ENCODE measurements around the gene FKBP5. TPM values are rescaled to one million over a fixed set of nuclear protein-coding genes. Genes with fewer than 3 reads are reported as not detected.
"Not testable (repeated sequence)": the region's sequence is repeated elsewhere in the genome, so short reads cannot be mapped to it uniquely, and the experiment has no call there.

FKBP5 gene
- total and polyA plus RNA-seq, 8 donors = 68.1 to 209 (median 110) TPM

- WGBS, 5 donors = 80 to 88% (median 83%) methylated on average over 8 of the region's 8 CpGs
- no peaks in the 10 kb centered on the region for H3K9me3 ChIP-seq
- intact Hi-C loops (cut with DNase I; ENCODE audit: low total_unique reads) = no loop called here
- no peaks in the 10 kb centered on the region for H3K27me3 ChIP-seq
- DNase-seq = no peak
- H3K27ac ChIP-seq = peak overlapping the region; percentile 76 to 97 (median 93)
- no peak for TF ChIP-seq POLR2AphosphoS5 (IDR thresholded peaks at IDR 0.05)
- no peak overlapping the region for H3K4me3 ChIP-seq
- peaks cover 22 to 31% (median 26%) of the 10 kb centered on the region in 4 donors for H3K36me3 ChIP-seq
- peaks cover 60 to 100% (median 82%) of the 10 kb centered on the region in 4 donors for H3K4me1 ChIP-seq
Observed at GRCh38 chr6:35599761-35600658, 88.7 kb downstream of the FKBP5 start.

- peak overlapping the region in 4 of 5 donors; percentile 91 to 97 (median 94) for H3K27ac ChIP-seq
- peaks cover 36 to 40% (median 40%) of the 10 kb centered on the region in 4 donors for H3K36me3 ChIP-seq
- intact Hi-C loops (cut with DNase I; ENCODE audit: low total_unique reads); H3K4me3 ChIP-seq; H3K9me3 ChIP-seq; H3K27me3 ChIP-seq; DNase-seq: not testable (repeated sequence)
- peaks cover 55 to 100% (median 82%) of the 10 kb centered on the region in 4 donors for H3K4me1 ChIP-seq
- WGBS, 5 donors = 95 to 98% (median 98%) methylated on average over 8 of the region's 8 CpGs
Observed at GRCh38 chr6:35598621-35599020, 90.1 kb downstream of the FKBP5 start.

GRCh38 chr6:35596448-35597442 is 92.0 kb downstream of the FKBP5 start:
- no peak overlapping the region for H3K4me3 ChIP-seq
- DNase-seq = peak in 1 of 2 donors; percentile 53
- H3K27ac ChIP-seq = peak overlapping the region in 4 of 5 donors; percentile 44 to 97 (median 64)
- peaks cover 55 to 100% (median 79%) of the 10 kb centered on the region in 4 donors for H3K4me1 ChIP-seq
- intact Hi-C loops (cut with DNase I; ENCODE audit: low total_unique reads) = no loop called here
- TF ChIP-seq POLR2AphosphoS5 (IDR thresholded peaks at IDR 0.05) = no peak
- peaks cover 48 to 59% (median 59%) of the 10 kb centered on the region in 4 donors for H3K36me3 ChIP-seq
- H3K9me3 ChIP-seq = no peaks in the 10 kb centered on the region
- no peaks in the 10 kb centered on the region for H3K27me3 ChIP-seq
- 75 to 85% (median 85%) methylated on average over 8 of the region's 8 CpGs for WGBS, 5 donors

- H3K4me1 ChIP-seq = peaks cover 59 to 100% (median 80%) of the 10 kb centered on the region in 4 donors
- 82 to 98% (median 93%) methylated on average over 6 of the region's 6 CpGs for WGBS, 5 donors
- intact Hi-C loops (cut with DNase I; ENCODE audit: low total_unique reads) = no loop called here
- no peaks in the 10 kb centered on the region for H3K27me3 ChIP-seq
- TF ChIP-seq CTCF (IDR thresholded peaks at IDR 0.05) = no peak
- no peak for TF ChIP-seq POLR2A (IDR thresholded peaks at IDR 0.05)
- no peak for TF ChIP-seq POLR2AphosphoS5 (IDR thresholded peaks at IDR 0.05)
- TF ChIP-seq EP300 (IDR thresholded peaks at IDR 0.05) = no peak
- H3K27ac ChIP-seq = peak overlapping the region in 1 of 5 donors; percentile 86
- H3K9me3 ChIP-seq = no peaks in the 10 kb centered on the region
- H3K4me3 ChIP-seq = no peak overlapping the region
- peaks cover 55 to 77% (median 71%) of the 10 kb centered on the region in 4 donors for H3K36me3 ChIP-seq
- no peak for DNase-seq
Observed at GRCh38 chr6:35594503-35595186, 94.1 kb downstream of the FKBP5 start.

GRCh38 chr6:35592178-35592577 is 96.5 kb downstream of the FKBP5 start:
- H3K27me3 ChIP-seq = no peaks in the 10 kb centered on the region
- intact Hi-C loops (cut with DNase I; ENCODE audit: low total_unique reads) = no loop called here
- H3K9me3 ChIP-seq = no peaks in the 10 kb centered on the region
- no peak for TF ChIP-seq CTCF (IDR thresholded peaks at IDR 0.05)
- no peak for TF ChIP-seq POLR2A (IDR thresholded peaks at IDR 0.05)
- TF ChIP-seq EP300 (IDR thresholded peaks at IDR 0.05) = no peak
- TF ChIP-seq POLR2AphosphoS5 (IDR thresholded peaks at IDR 0.05) = no peak
- H3K36me3 ChIP-seq = peaks cover 70 to 98% (median 90%) of the 10 kb centered on the region in 4 donors
- H3K4me3 ChIP-seq = no peak overlapping the region
- no peak for DNase-seq
- H3K4me1 ChIP-seq = peaks cover 65 to 100% (median 89%) of the 10 kb centered on the region in 4 donors
- H3K27ac ChIP-seq = peak overlapping the region in 4 of 5 donors; percentile 75 to 86 (median 82)
- WGBS, 5 donors = 84 to 97% (median 86%) methylated on average over 3 of the region's 3 CpGs

All from stomach (tissue), 9 donors.